SK-N-SH treated with all-trans-retinoic acid at 6 μM for 48 hours (cell line): ENCODE measurements around the gene ZFYVE21.
A peak's percentile ranks its signal among the peaks of the same experiment; 100 is the strongest.

Source experiments
- ATAC-seq: fragments of 200-7000 bp; cut with Tn5 transposase; 3 replicates; pipeline ENCODE4 v1.9.1; 2020; ENCODE audit warnings: mild to moderate bottlenecking, moderate library complexity
- ARNTL ChIP-seq: fragments of 450-650 bp; formaldehyde crosslinking; IDR thresholded peaks from 2 replicates; pipeline ENCODE4 v1.5.0; 2020; ENCODE audit warnings: low read depth, mild to moderate bottlenecking, moderate library complexity, borderline replicate concordance
- BACH2 ChIP-seq: fragments of 250-450 bp; sonication (Bioruptor Pico); IDR thresholded peaks from 2 replicates; pipeline ENCODE4 v1.9.0; 2021; ENCODE audit warnings: mild to moderate bottlenecking, borderline replicate concordance
- CSDC2 ChIP-seq: fragments of 250-450 bp; sonication (Bioruptor Pico); IDR thresholded peaks from 2 replicates; pipeline ENCODE4 v1.5.0; 2020; ENCODE audit warnings: mild to moderate bottlenecking, moderate library complexity
- ESRRG ChIP-seq: fragments of 250-450 bp; sonication (Bioruptor Pico); IDR thresholded peaks from 2 replicates; pipeline ENCODE4 v1.6.1; 2021; ENCODE audit warnings: mild to moderate bottlenecking
- GLIS3 ChIP-seq: fragments of 250-450 bp; sonication (Bioruptor Pico); IDR thresholded peaks from 2 replicates; pipeline ENCODE4 v1.5.0; 2020; ENCODE audit warnings: mild to moderate bottlenecking, moderate library complexity
- ISL1 ChIP-seq: fragments of 250-450 bp; sonication (Bioruptor Pico); IDR thresholded peaks from 2 replicates; pipeline ENCODE4 v2.1.2; 2022; ENCODE audit warnings: mild to moderate bottlenecking, moderate library complexity
- OSR1 ChIP-seq: fragments of 250-450 bp; sonication (Bioruptor Pico); IDR thresholded peaks from 2 replicates; pipeline ENCODE4 v1.8.0; 2022; ENCODE audit warnings: moderate library complexity, mild to moderate bottlenecking, inconsistent platforms
- POU6F1 ChIP-seq: fragments of 250-450 bp; sonication (Bioruptor Pico); IDR thresholded peaks from 2 replicates; pipeline ENCODE4 v1.8.0; 2021; ENCODE audit warnings: low read depth, mild to moderate bottlenecking, moderate library complexity, borderline replicate concordance
- PPARA ChIP-seq: fragments of 250-450 bp; sonication (Bioruptor Pico); IDR thresholded peaks from 2 replicates; pipeline ENCODE4 v1.5.0; 2020; ENCODE audit warnings: mild to moderate bottlenecking, borderline replicate concordance
- RARB ChIP-seq: fragments of 250-450 bp; sonication (Bioruptor Pico); IDR thresholded peaks from 2 replicates; pipeline ENCODE4 v1.8.0; 2021; ENCODE audit warnings: mild to moderate bottlenecking, moderate library complexity
- SNAI2 ChIP-seq: fragments of 250-450 bp; sonication (Bioruptor Pico); IDR thresholded peaks from 2 replicates; pipeline ENCODE4 v1.5.0; 2020; ENCODE audit warnings: mild to moderate bottlenecking, moderate library complexity
- TCF4 ChIP-seq: fragments of 250-450 bp; sonication (Bioruptor Pico); IDR thresholded peaks from 2 replicates; pipeline ENCODE4 v1.8.0; 2021; ENCODE audit warnings: mild to moderate bottlenecking, moderate library complexity, borderline replicate concordance
- TOX ChIP-seq: fragments of 250-450 bp; sonication (Bioruptor Pico); IDR thresholded peaks from 2 replicates; pipeline ENCODE4 v1.8.0; 2021; ENCODE audit warnings: mild to moderate bottlenecking, moderate library complexity, borderline replicate concordance
- TSHZ2 ChIP-seq: fragments of 250-450 bp; sonication (Bioruptor Pico); IDR thresholded peaks from 2 replicates; pipeline ENCODE4 v1.5.0; 2020; ENCODE audit warnings: mild to moderate bottlenecking, moderate library complexity
- ZFP3 ChIP-seq: fragments of 250-450 bp; sonication (Bioruptor Pico); IDR thresholded peaks from 2 replicates; pipeline ENCODE4 v1.5.0; 2020; ENCODE audit warnings: mild to moderate bottlenecking, moderate library complexity
- ZNF565 ChIP-seq: fragments of 450-650 bp; formaldehyde crosslinking; conservative IDR thresholded peaks from 2 replicates; pipeline ENCODE4 v1.5.0; 2020; ENCODE audit warnings: low read depth, mild to moderate bottlenecking, moderate library complexity
- ZNF70 ChIP-seq: fragments of 450-650 bp; formaldehyde crosslinking; IDR thresholded peaks from 2 replicates; pipeline ENCODE4 v1.5.0; 2020; ENCODE audit warnings: mild to moderate bottlenecking, moderate library complexity
- ZNF8 ChIP-seq: fragments of 450-650 bp; formaldehyde crosslinking; IDR thresholded peaks from 2 replicates; pipeline ENCODE4 v1.5.0; 2020; ENCODE audit warnings: mild to moderate bottlenecking, moderate library complexity
- TF ChIP-seq, protein P1 (sequence below): fragments of 250-450 bp; sonication (Bioruptor Pico); IDR thresholded peaks from 2 replicates; pipeline ENCODE4 v1.5.1; 2021; ENCODE audit warnings: mild to moderate bottlenecking, moderate library complexity
- TF ChIP-seq, protein P2 (sequence below): fragments of 250-450 bp; sonication (Bioruptor Pico); IDR thresholded peaks from 2 replicates; pipeline ENCODE4 v1.5.1; 2020; ENCODE audit warnings: low read depth, mild to moderate bottlenecking, moderate library complexity

The ZFYVE21 gene

GRCh38 chr14:103715052-103716000 is at the start of gene ZFYVE21, which contains the start of gene XRCC3:
Gene ZFYVE21 (plus strand): TSS chr14:103715810. CDS start chr14:103715842, 32 bp downstream.
Gene XRCC3 (minus strand): TSS chr14:103715451. CDS start chr14:103711087, 4,364 bp downstream.
- ATAC-seq = peak; percentile 97

GRCh38 chr14:103667671-103668070 is 47.9 kb upstream of the ZFYVE21 start:
- ATAC-seq = no peak

More at GRCh38 chr14:103715052-103716000, at the start of gene ZFYVE21, which contains the start of gene XRCC3:
- TF ChIP-seq TOX (CRISPR knock-in tag) (no peak), ZNF8 (CRISPR knock-in tag) (no peak), TSHZ2 (CRISPR knock-in tag) (no peak), RARB (CRISPR knock-in tag) (no peak), ESRRG (CRISPR knock-in tag) (no peak), GLIS3 (CRISPR knock-in tag) (no peak), POU6F1 (CRISPR knock-in tag) (no peak), ZNF565 (no peak), CSDC2 (no peak), ZNF70 (CRISPR knock-in tag) (no peak), OSR1 (CRISPR knock-in tag) (no peak), ISL1 (CRISPR knock-in tag) (no peak), TCF4 (CRISPR knock-in tag) (no peak)
- TF ChIP-seq, protein P1, sequence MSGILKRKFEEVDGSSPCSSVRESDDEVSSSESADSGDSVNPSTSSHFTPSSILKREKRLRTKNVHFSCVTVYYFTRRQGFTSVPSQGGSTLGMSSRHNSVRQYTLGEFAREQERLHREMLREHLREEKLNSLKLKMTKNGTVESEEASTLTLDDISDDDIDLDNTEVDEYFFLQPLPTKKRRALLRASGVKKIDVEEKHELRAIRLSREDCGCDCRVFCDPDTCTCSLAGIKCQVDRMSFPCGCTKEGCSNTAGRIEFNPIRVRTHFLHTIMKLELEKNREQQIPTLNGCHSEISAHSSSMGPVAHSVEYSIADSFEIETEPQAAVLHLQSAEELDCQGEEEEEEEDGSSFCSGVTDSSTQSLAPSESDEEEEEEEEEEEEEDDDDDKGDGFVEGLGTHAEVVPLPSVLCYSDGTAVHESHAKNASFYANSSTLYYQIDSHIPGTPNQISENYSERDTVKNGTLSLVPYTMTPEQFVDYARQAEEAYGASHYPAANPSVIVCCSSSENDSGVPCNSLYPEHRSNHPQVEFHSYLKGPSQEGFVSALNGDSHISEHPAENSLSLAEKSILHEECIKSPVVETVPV (CRISPR knock-in tag) = no peak

More at GRCh38 chr14:103667671-103668070, 47.9 kb upstream of the ZFYVE21 start:
- TF ChIP-seq TSHZ2 (CRISPR knock-in tag) (no peak), ZNF565 (no peak), ARNTL (CRISPR knock-in tag) (no peak), PPARA (CRISPR knock-in tag) (no peak), OSR1 (CRISPR knock-in tag) (no peak), BACH2 (CRISPR knock-in tag) (no peak), SNAI2 (no peak), CSDC2 (no peak), POU6F1 (CRISPR knock-in tag) (no peak), ZFP3 (CRISPR knock-in tag) (no peak), ESRRG (CRISPR knock-in tag) (no peak), ZNF8 (CRISPR knock-in tag) (no peak)
- TF ChIP-seq, protein P2, sequence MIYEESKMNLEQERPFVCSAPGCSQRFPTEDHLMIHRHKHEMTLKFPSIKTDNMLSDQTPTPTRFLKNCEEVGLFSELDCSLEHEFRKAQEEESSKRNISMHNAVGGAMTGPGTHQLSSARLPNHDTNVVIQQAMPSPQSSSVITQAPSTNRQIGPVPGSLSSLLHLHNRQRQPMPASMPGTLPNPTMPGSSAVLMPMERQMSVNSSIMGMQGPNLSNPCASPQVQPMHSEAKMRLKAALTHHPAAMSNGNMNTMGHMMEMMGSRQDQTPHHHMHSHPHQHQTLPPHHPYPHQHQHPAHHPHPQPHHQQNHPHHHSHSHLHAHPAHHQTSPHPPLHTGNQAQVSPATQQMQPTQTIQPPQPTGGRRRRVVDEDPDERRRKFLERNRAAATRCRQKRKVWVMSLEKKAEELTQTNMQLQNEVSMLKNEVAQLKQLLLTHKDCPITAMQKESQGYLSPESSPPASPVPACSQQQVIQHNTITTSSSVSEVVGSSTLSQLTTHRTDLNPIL = no peak
